GM19468 (cell line): ENCODE measurements around the gene MICAL2.

ENCODE experiments used
- ATAC-seq: cut with Tn5 transposase; IDR thresholded peaks from one replicate; pipeline ENCODE4 v1.9.1; 2021; ENCODE audit warnings: mild to moderate bottlenecking, moderate library complexity, moderate number of reproducible peaks; ENCODE audit not compliant: unreplicated experiment; ENCODE audit errors: extremely low read depth

Gene MICAL2

GRCh38 chr11:12092714-12093113 is 17.7 kb upstream of the MICAL2 start:
- ATAC-seq: no peak

- no peak for ATAC-seq
Observed at GRCh38 chr11:12094872-12095800, 15.3 kb upstream of the MICAL2 start.

- ATAC-seq: no peak
Observed at GRCh38 chr11:12097219-12097618, 13.2 kb upstream of the MICAL2 start.

- no peak for ATAC-seq
Observed at GRCh38 chr11:12098601-12099000, 11.8 kb upstream of the MICAL2 start.

- no peak for ATAC-seq
Observed at GRCh38 chr11:12099132-12099873, 11.1 kb upstream of the MICAL2 start.

- no peak for ATAC-seq
Observed at GRCh38 chr11:12100429-12100828, 10.0 kb upstream of the MICAL2 start.

- ATAC-seq: no peak
Observed at GRCh38 chr11:12100841-12101242, 9.5 kb upstream of the MICAL2 start.

- no peak for ATAC-seq
Observed at GRCh38 chr11:12101318-12101717, 9.1 kb upstream of the MICAL2 start.

- ATAC-seq: no peak
Observed at GRCh38 chr11:12102588-12103410, 7.6 kb upstream of the MICAL2 start.

GRCh38 chr11:12103411-12104225 is 6.8 kb upstream of the MICAL2 start:
- ATAC-seq: no peak

- ATAC-seq: no peak
Observed at GRCh38 chr11:12105471-12105870, 4.9 kb upstream of the MICAL2 start.

- ATAC-seq: no peak
Observed at GRCh38 chr11:12106101-12106500, 4.3 kb upstream of the MICAL2 start.

GRCh38 chr11:12106501-12106900 is 3.9 kb upstream of the MICAL2 start:
- ATAC-seq: no peak

- ATAC-seq: no peak
Observed at GRCh38 chr11:12108875-12109453, 1.4 kb upstream of the MICAL2 start.

- ATAC-seq: no peak
Observed at GRCh38 chr11:12109591-12110196, 696 bp upstream of the MICAL2 start.

GRCh38 chr11:12110714-12111548 is 541 bp downstream of the MICAL2 start:
- ATAC-seq: no peak

GRCh38 chr11:12111549-12112520 is 1.4 kb downstream of the MICAL2 start:
- ATAC-seq: no peak
